Measurements from ENCODE around the gene RBM47. TPM values are rescaled to one million over a fixed set of nuclear protein-coding genes. Genes with fewer than 3 reads are reported as not detected.

RBM47 gene
- total RNA-seq, 1 experiment from 2014 or later = 70.3 TPM

GRCh38 chr4:40579983-40580382 is 49.7 kb downstream of the RBM47 start:
- H3K23me2 ChIP-seq (ENCODE audit: insufficient read length, low read depth, low read length, poor library complexity, severe bottlenecking) = no peaks in the 10 kb centered on the region
- no peak overlapping the region for H3K4me2 ChIP-seq (ENCODE audit: insufficient read depth, insufficient read length, low read length)
- H2BK15ac ChIP-seq (ENCODE audit: low read depth, low read length) = no peak overlapping the region
- Mint-ChIP-seq H3K27me3 (ENCODE audit: low read depth) (no peaks in the 10 kb centered on the region), H3K36me3 (ENCODE audit: insufficient read depth in 1 of 3, low read depth in 3 of 3) (peaks cover 0 to 6% (median 2%) of the 10 kb centered on the region in 3 experiments; a peak in 4 of 7 replicates), H3K9me3 (no peaks in the 10 kb centered on the region; a peak in 1 of 5 replicates), H3K4me3 (no peak overlapping the region), H3K27ac (peak overlapping the region; percentile 12 to 46 (median 18); a peak in 4 of 7 replicates), H3K4me1 (peaks cover 33 to 34% of the 10 kb centered on the region in 2 experiments)
- H3K56ac ChIP-seq (ENCODE audit: insufficient read length, low read depth, low read length) = no peak overlapping the region
- no peak for DNase-seq
- no peaks in the 10 kb centered on the region for H3K27me3 ChIP-seq (ENCODE audit: insufficient read depth, low read length)
- H2AK5ac ChIP-seq (ENCODE audit: insufficient read length, low read length) = no peak overlapping the region
- H3K9me3 ChIP-seq (ENCODE audit: control insufficient read depth, low read depth, low read length) = no peaks in the 10 kb centered on the region
- no peak overlapping the region for H3K4ac ChIP-seq (ENCODE audit: low read depth, low read length)
- H3K9ac ChIP-seq (ENCODE audit: extremely low read depth, insufficient read length, low read length) = no peak overlapping the region
- no peak overlapping the region for H2BK12ac ChIP-seq (ENCODE audit: insufficient read length, low read depth, low read length)
- no peak overlapping the region for H3K14ac ChIP-seq (ENCODE audit: insufficient read depth, low read length)
- H4K20me1 ChIP-seq (ENCODE audit: control insufficient read depth, insufficient read depth, insufficient read length) = no peaks in the 10 kb centered on the region
- H3K79me1 ChIP-seq (ENCODE audit: insufficient read depth, low read depth, low read length, poor library complexity, severe bottlenecking) = peaks cover 15% of the 10 kb centered on the region
- no peak for TF ChIP-seq CTCF (conservative IDR thresholded peaks at IDR 0.05)
- no CpG with 5 or more reads among the region's 3 CpGs for WGBS (ENCODE audit: extremely low coverage, insufficient read length, low lambda C conversion rate)
- no peak overlapping the region for H2BK5ac ChIP-seq (ENCODE audit: insufficient read length, low read length)
- no peak overlapping the region for H3K18ac ChIP-seq (ENCODE audit: insufficient read length, low read depth, low read length)
- H2BK120ac ChIP-seq (ENCODE audit: low read depth, low read length, poor library complexity, severe bottlenecking) = no peak overlapping the region
- peaks cover 19% of the 10 kb centered on the region; the same call in 1 of the 2 replicates for H3K79me2 ChIP-seq (ENCODE audit: insufficient read depth, low read length)
- H2AFZ ChIP-seq (ENCODE audit: low read length) = no peak overlapping the region
- H4K8ac ChIP-seq (replicated peaks; ENCODE audit: insufficient read length, low read depth, low read length) = no peak overlapping the region
- H4K5ac ChIP-seq (ENCODE audit: insufficient read length, low read depth, low read length) = no peak overlapping the region
- no peak overlapping the region for H4K91ac ChIP-seq (ENCODE audit: insufficient read length, low read depth, low read length)
- H3T11ph ChIP-seq (ENCODE audit: low read length) = no peak overlapping the region
- no peaks in the 10 kb centered on the region; the same call in 1 of the 2 replicates for H3K4me1 ChIP-seq (ENCODE audit: insufficient read depth, low read length)
- no peak overlapping the region for H3K27ac ChIP-seq (ENCODE audit: insufficient read length, low read depth, low read length)
- H2BK20ac ChIP-seq (ENCODE audit: low read depth, low read length, poor library complexity, severe bottlenecking) = no peak overlapping the region
- no peak overlapping the region for H3K23ac ChIP-seq (ENCODE audit: insufficient read length, low read depth, low read length)

Measured in H9 (cell line).